Duodenal mucosa (tissue), 2 donors: ENCODE measurements around the gene FRY.

Source experiments
- H3K27ac ChIP-seq: one replicate; pipeline ENCODE4 v1.7.0; 2013; ENCODE audit warnings: low read depth, low read length
- H3K27me3 ChIP-seq, 2 donors: one replicate each; pipeline ENCODE4 v1.7.0; 2013; ENCODE audit warnings: low read length in 2 of 2, control low read depth in 1 of 2; ENCODE audit not compliant: insufficient read depth in 2 of 2, control insufficient read depth in 1 of 2
- H3K36me3 ChIP-seq, 2 donors: one replicate each; pipeline ENCODE4 v1.7.0; 2013; ENCODE audit warnings: low read length in 2 of 2, control low read depth in 1 of 2; ENCODE audit not compliant: insufficient read depth in 2 of 2, control insufficient read depth in 1 of 2
- H3K4me1 ChIP-seq, 2 donors: one replicate each; pipeline ENCODE4 v1.7.0; 2013; ENCODE audit warnings: low read length in 2 of 2, control low read depth in 1 of 2; ENCODE audit not compliant: insufficient read depth in 2 of 2, control insufficient read depth in 1 of 2
- H3K4me3 ChIP-seq, 2 donors: one replicate each; pipeline ENCODE4 v1.7.0; 2013; ENCODE audit warnings: low read length in 2 of 2, low read depth in 1 of 2
- H3K9ac ChIP-seq, 2 donors: one replicate each; pipeline ENCODE4 v1.7.0; 2013; ENCODE audit warnings: low read length in 2 of 2, low read depth in 1 of 2
- H3K9me3 ChIP-seq, 2 donors: one replicate each; pipeline ENCODE4 v1.7.0; 2013; ENCODE audit warnings: low read length in 2 of 2, control low read depth in 1 of 2; ENCODE audit not compliant: control insufficient read depth in 1 of 2

The FRY gene

GRCh38 chr13:32174366-32174765 lies 142.8 kb downstream of the FRY start:
- no peak overlapping the region for H3K27ac ChIP-seq
- H3K9me3 ChIP-seq: no peaks in the 10 kb centered on the region
- peaks cover 0 to 3% of the 10 kb centered on the region in 2 donors for H3K36me3 ChIP-seq
- H3K27me3 ChIP-seq: no peaks in the 10 kb centered on the region
- H3K4me3 ChIP-seq: no peak overlapping the region
- no peak overlapping the region for H3K9ac ChIP-seq
- no peaks in the 10 kb centered on the region for H3K4me1 ChIP-seq

- H3K9me3 ChIP-seq: no peaks in the 10 kb centered on the region
- H3K4me3 ChIP-seq: no peak overlapping the region
- H3K27ac ChIP-seq: no peak overlapping the region
- no peak overlapping the region for H3K9ac ChIP-seq
- H3K4me1 ChIP-seq: no peaks in the 10 kb centered on the region
- H3K27me3 ChIP-seq: no peaks in the 10 kb centered on the region
- peaks cover 0 to 3% of the 10 kb centered on the region in 2 donors for H3K36me3 ChIP-seq
These were observed 143.7 kb downstream of the FRY start for GRCh38 chr13:32175307-32175706.

- no peaks in the 10 kb centered on the region for H3K27me3 ChIP-seq
- H3K4me3 ChIP-seq: no peak overlapping the region
- no peak overlapping the region for H3K9ac ChIP-seq
- H3K27ac ChIP-seq: no peak overlapping the region
- H3K36me3 ChIP-seq: peaks cover 0 to 3% of the 10 kb centered on the region in 2 donors
- H3K9me3 ChIP-seq: no peaks in the 10 kb centered on the region
- H3K4me1 ChIP-seq: no peaks in the 10 kb centered on the region
These were observed 144.4 kb downstream of the FRY start for GRCh38 chr13:32175943-32176342.

- no peaks in the 10 kb centered on the region for H3K4me1 ChIP-seq
- H3K27ac ChIP-seq: no peak overlapping the region
- H3K4me3 ChIP-seq: no peak overlapping the region
- H3K27me3 ChIP-seq: no peaks in the 10 kb centered on the region
- no peak overlapping the region for H3K9ac ChIP-seq
- H3K9me3 ChIP-seq: no peaks in the 10 kb centered on the region
- H3K36me3 ChIP-seq: peaks cover 0 to 3% of the 10 kb centered on the region in 2 donors
These were observed 145.1 kb downstream of the FRY start for GRCh38 chr13:32176696-32177095.

- Histone ChIP-seq H3K27ac (no peak overlapping the region), H3K9me3 (no peaks in the 10 kb centered on the region), H3K27me3 (no peaks in the 10 kb centered on the region), H3K36me3 (peaks cover 0 to 3% of the 10 kb centered on the region in 2 donors), H3K4me3 (no peak overlapping the region), H3K4me1 (no peaks in the 10 kb centered on the region), H3K9ac (no peak overlapping the region)
These were observed 147.2 kb downstream of the FRY start for GRCh38 chr13:32178763-32179162.

GRCh38 chr13:32179708-32180107 lies 148.1 kb downstream of the FRY start:
- no peaks in the 10 kb centered on the region for H3K9me3 ChIP-seq
- peaks cover 0 to 3% of the 10 kb centered on the region in 2 donors for H3K36me3 ChIP-seq
- H3K9ac ChIP-seq: no peak overlapping the region
- H3K4me1 ChIP-seq: no peaks in the 10 kb centered on the region
- no peaks in the 10 kb centered on the region for H3K27me3 ChIP-seq
- H3K27ac ChIP-seq: no peak overlapping the region
- H3K4me3 ChIP-seq: no peak overlapping the region

GRCh38 chr13:32187651-32188050 lies 156.1 kb downstream of the FRY start:
- Histone ChIP-seq H3K4me1 (no peaks in the 10 kb centered on the region), H3K9me3 (no peaks in the 10 kb centered on the region), H3K36me3 (no peaks in the 10 kb centered on the region), H3K4me3 (no peak overlapping the region), H3K27ac (no peak overlapping the region), H3K9ac (no peak overlapping the region), H3K27me3 (no peaks in the 10 kb centered on the region)

GRCh38 chr13:32191452-32191998 lies 160.0 kb downstream of the FRY start:
- no peaks in the 10 kb centered on the region for H3K36me3 ChIP-seq
- no peak overlapping the region for H3K27ac ChIP-seq

GRCh38 chr13:32195713-32196112 lies 164.1 kb downstream of the FRY start:
- Histone ChIP-seq H3K4me1 (no peaks in the 10 kb centered on the region), H3K4me3 (no peak overlapping the region), H3K27me3 (no peaks in the 10 kb centered on the region), H3K27ac (no peak overlapping the region), H3K9me3 (no peaks in the 10 kb centered on the region), H3K9ac (no peak overlapping the region), H3K36me3 (no peaks in the 10 kb centered on the region)

More at GRCh38 chr13:32191452-32191998, 160.0 kb downstream of the FRY start:
- H3K4me1 ChIP-seq: no peaks in the 10 kb centered on the region
- no peak overlapping the region for H3K4me3 ChIP-seq
- no peaks in the 10 kb centered on the region for H3K27me3 ChIP-seq
- no peak overlapping the region for H3K9ac ChIP-seq
- no peaks in the 10 kb centered on the region for H3K9me3 ChIP-seq

- no peaks in the 10 kb centered on the region for H3K4me1 ChIP-seq
- no peak overlapping the region for H3K9ac ChIP-seq
- no peak overlapping the region for H3K4me3 ChIP-seq
- no peaks in the 10 kb centered on the region for H3K9me3 ChIP-seq
- no peak overlapping the region for H3K27ac ChIP-seq
- H3K36me3 ChIP-seq: no peaks in the 10 kb centered on the region
- no peaks in the 10 kb centered on the region for H3K27me3 ChIP-seq
These were observed 167.6 kb downstream of the FRY start for GRCh38 chr13:32199168-32199567.

GRCh38 chr13:32200741-32201140 lies 169.2 kb downstream of the FRY start:
- Histone ChIP-seq H3K4me1 (peaks cover 4% of the 10 kb centered on the region in 2 donors), H3K36me3 (no peaks in the 10 kb centered on the region)

More at GRCh38 chr13:32200741-32201140, 169.2 kb downstream of the FRY start:
- Histone ChIP-seq H3K27me3 (no peaks in the 10 kb centered on the region), H3K9me3 (no peaks in the 10 kb centered on the region), H3K9ac (no peak overlapping the region), H3K27ac (no peak overlapping the region), H3K4me3 (no peak overlapping the region)
